Left lobe of liver (tissue), 2 donors: ENCODE data around the gene PLAAT3. TPM values are rescaled to one million over a fixed set of nuclear protein-coding genes. Genes with fewer than 3 reads are reported as not detected.
A peak's percentile ranks its signal among the peaks of the same experiment; 100 is the strongest.
"Not testable (repeated sequence)": the region's sequence is repeated elsewhere in the genome, so short reads cannot be mapped to it uniquely, and the experiment has no call there.

Source experiments
- ATAC-seq: fragments of 200-7000 bp; cut with Tn5 transposase; one replicate; pipeline ENCODE4 v1.9.1; 2020; ENCODE audit warnings: mild to moderate bottlenecking, moderate library complexity
- DNase-seq: peaks from one replicate; pipeline ENCODE4 v3.0.0-alpha.2; 2020; ENCODE audit warnings: low spot score
- total RNA-seq: library from RNA; stranded (reverse); gene quantifications from one replicate; pipeline ENCODE4 v1.2.1, GENCODE V29; 2021
- donor health status: DM: no; HTN: no; CAD: no; lungs with moderate emphysema.
- donor health status: DM: no; HTN: yes; CAD: no.

Gene PLAAT3
- total RNA-seq: 74.6 TPM

DNA sequence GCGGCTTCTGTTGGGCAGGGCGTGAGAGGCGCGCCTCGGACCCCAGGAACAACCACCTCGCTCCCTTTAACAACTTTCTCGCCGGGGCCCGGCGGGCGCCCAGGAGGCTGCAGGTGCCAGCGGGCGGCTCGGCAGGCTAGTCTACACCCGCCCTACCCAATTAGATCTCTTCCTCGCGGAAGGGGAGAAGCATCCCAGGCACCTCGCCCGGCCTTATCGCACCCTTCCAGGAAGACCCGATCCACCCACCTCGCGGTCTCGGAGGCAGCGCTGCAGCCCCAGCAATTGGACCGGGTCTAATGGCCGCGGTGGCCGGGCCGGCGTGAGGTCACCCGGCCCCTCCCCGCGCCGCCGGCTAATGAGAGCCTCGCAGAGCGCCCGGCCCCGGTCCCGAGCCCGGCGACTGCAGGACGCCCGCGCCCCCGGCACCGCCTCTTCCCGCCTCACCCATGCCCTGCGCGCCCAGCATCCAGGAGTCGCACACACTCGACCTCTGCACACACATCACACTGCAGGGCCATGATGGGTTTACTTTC is at the start of gene PLAAT3:
Gene PLAAT3 (minus strand): TSS at position 298 of the 536 bp plus-strand sequence. CDS start 419 bp downstream, outside the sequence.
- peak; percentile 87 for ATAC-seq

GRCh38 chr11:63663809-63664208 is 49.6 kb upstream of the PLAAT3 start:
- DNase-seq: no peak
- ATAC-seq: no peak

More for the DNA sequence above, at the start of gene PLAAT3:
- peak; percentile 94 for DNase-seq

GRCh38 chr11:63660972-63661371 is 46.7 kb upstream of the PLAAT3 start:
- DNase-seq: no peak

DNA sequence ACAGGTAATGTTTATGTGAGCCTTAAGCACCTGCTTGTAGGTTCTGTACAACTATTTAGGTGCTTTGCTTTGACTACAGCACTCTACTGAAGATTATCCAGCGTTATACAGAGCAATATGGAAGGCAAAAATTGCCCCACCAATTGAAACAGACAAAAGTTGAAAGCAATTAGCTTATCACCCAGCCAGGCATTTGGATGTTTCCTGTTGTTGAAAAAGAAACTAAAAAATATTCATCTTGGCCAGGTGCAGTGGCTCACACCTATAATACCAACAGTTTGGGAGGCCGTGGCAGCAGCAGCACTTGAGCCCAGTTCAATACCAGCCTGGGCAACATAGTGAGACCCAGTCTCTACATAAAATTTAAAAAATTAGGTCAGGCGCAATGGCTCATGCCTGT is 38.4 kb upstream of the PLAAT3 start:
- ATAC-seq (no peak), DNase-seq (no peak)

More at GRCh38 chr11:63660972-63661371, 46.7 kb upstream of the PLAAT3 start:
- no peak for ATAC-seq

DNA sequence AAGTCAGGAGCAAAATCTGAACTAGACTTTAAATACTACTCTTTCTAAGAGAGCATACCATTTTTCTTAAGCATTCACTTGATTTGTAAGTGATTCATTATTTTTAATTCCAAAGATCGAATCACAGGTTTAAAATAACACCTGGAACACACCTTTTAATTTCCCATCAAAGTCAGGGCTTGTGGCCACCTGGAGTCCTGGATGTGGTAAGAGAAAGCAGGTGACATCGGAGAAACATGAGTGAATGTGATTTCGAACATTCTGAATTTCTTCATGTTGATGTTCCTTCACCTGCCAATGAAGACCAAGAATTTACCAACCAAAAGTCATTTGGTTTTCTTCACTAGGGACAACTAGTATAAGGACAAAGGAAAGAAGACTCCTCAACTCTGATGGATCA is 29.0 kb upstream of the PLAAT3 start:
- ATAC-seq: no peak
- DNase-seq: no peak

GRCh38 chr11:63641727-63642126 is 27.5 kb upstream of the PLAAT3 start:
- ATAC-seq (peak; percentile 80), DNase-seq (no peak)

GRCh38 chr11:63639199-63639832 is 25.1 kb upstream of the PLAAT3 start:
- ATAC-seq: peak; percentile 25
- no peak for DNase-seq

DNA sequence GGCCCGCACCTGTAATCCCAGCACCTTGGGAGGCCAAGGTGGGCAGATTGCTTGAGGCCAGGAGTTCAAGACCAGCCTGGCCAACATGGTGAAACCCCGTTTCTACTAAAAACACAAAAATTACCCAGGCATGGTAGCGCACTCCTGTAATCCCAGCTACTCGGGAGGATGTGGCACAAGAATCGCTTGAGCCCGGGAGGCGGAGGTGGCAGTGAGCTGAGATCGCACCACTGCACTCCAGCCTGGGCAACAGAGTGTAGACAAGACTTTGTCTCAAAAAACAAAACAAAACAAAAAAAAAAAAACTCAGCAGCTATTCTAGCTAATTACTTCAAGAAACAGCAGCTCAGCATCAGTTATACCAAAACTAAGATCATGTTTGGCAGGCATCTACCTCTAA is 24.2 kb upstream of the PLAAT3 start:
- not testable (repeated sequence) for ATAC-seq

DNA sequence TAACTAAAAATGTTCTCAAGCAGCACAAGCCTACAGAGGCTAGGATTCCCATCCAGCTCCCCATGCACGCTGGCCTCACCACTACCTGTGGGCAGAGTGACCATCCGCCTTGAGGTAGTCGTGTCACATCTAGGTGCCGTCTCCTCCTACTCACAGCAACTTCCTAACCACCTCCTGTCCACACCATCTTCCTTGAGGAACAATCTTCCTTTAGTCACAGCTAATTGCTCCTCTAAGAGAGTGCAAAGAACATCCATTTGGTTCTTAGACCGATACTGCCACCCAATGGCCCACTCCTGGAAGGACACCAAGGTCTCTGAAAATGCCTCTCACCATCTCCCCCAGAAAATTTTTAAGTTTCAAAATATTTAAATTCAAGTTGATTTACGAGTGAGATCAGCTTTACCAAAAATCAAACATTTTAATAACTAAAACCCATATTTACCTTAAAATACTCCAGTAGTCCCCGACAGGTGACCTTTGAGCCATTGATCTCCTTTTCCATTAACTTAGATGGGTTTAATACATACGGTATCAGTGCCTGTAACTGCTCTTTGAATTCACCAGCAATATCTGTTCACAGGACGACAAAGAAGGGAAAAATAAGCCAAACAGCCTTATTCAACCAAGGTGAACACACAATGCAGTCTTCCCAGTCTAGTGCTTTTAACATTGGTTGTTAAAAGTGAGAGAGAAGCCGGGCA is 21.7 kb upstream of the PLAAT3 start:
- DNase-seq (peak; percentile 51), ATAC-seq (peak; percentile 87)

More for the DNA sequence above, 24.2 kb upstream of the PLAAT3 start:
- DNase-seq: not testable (repeated sequence)

DNA sequence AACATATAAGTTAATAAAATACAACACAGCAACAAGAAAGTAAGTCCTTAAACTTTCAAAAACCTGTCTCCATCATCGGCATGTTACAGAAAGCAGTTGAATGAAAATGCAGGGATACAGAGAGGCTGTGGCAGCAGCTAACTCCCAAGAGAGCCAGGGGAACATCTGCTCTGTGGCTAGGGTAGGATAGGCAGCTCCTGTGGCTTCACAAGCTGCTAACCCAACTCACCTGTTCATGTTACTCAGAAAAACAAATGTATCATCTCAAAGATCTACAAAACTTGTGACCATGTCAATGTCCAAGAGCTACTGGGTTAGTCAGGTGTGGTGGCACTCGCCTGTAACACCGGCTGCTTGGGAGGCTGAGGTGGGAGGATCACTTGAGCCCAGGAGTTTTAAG is 15.2 kb upstream of the PLAAT3 start:
- ATAC-seq (no peak), DNase-seq (no peak)

GRCh38 chr11:63623513-63624140 is 9.4 kb upstream of the PLAAT3 start:
- ATAC-seq: peak; percentile 16
- DNase-seq: no peak

- ATAC-seq: peak; percentile 24
- DNase-seq: no peak
Measured at GRCh38 chr11:63622323-63622722, 8.1 kb upstream of the PLAAT3 start.

DNA sequence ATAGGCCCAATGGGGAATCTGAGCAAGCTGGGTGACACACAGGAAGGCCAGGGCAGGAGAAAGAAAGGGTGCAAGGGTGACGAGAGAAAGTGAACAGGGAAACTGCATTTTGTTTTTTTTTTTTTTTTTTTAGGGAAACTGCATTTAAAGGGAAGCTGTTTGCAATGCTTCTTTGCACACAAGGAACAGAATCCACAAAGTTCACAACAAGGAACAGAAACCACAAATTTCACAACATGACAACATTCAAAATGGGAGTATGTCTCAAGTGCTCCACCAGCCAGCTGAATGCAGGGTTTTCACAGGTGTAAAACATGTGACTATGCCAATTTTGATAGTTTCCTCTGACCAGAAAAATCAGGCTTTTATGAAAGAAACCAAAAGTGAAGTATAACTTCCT is 6.8 kb upstream of the PLAAT3 start:
- DNase-seq (no peak), ATAC-seq (peak; percentile 26)

GRCh38 chr11:63619967-63620366 is 5.7 kb upstream of the PLAAT3 start:
- DNase-seq (no peak), ATAC-seq (peak; percentile 13)

- not testable (repeated sequence) for ATAC-seq, DNase-seq
Measured at GRCh38 chr11:63617686-63618085, 3.5 kb upstream of the PLAAT3 start.

- ATAC-seq (no peak), DNase-seq (no peak)
Measured at GRCh38 chr11:63616953-63617352, 2.7 kb upstream of the PLAAT3 start.

GRCh38 chr11:63613517-63614135 is 607 bp downstream of the PLAAT3 start:
- DNase-seq (peak; percentile 60), ATAC-seq (peak; percentile 28)

GRCh38 chr11:63612181-63612580 is 2.1 kb downstream of the PLAAT3 start:
- no peak for DNase-seq
- no peak for ATAC-seq

GRCh38 chr11:63611395-63611747 is 2.9 kb downstream of the PLAAT3 start:
- ATAC-seq (no peak), DNase-seq (no peak)

DNA sequence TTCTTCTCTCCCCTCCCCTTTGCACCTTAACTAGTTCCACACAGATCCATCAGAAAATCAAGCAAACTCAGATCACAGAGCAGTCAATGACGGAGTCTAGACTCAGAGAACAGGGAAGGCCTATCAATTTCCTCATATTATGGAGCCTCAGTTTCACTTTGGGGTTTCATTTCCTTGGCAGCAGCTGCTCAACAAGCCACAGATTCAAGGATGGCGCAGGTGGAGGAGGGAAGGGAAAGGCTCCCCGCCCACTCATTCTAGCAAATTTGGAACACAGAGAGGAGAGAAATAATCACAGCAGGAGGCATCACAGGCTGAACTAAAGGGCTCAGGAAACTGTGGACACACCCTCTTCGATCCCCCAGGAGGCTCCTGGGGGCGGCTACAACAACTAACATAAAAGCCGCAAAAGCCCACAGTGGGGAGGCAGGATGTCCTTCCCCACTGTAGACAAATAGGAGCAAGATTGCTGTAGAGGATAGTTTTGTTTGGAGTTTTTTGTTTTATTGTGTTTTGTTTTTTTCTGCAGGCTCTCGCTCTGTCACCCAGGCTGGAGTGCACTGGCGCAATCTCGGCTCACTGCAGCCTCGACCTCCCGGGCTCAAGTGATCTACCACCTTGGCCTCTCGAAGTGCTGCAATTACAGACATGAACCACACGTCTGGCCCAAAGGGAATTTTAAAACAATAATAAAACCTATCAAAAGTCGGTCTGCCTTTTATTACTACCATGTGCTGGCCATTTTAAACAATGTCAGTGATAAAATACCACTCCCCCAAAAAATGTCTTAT is 3.4 kb downstream of the PLAAT3 start:
- DNase-seq (peak; percentile 27), ATAC-seq (no peak)
